Stimulated activated CD8-positive, alpha-beta memory T cell treated with anti-CD3 and anti-CD28 coated beads, Interleukin-7, amount 100 ng/mL, for 1 hour (primary cell): ENCODE measurements around the gene OR2B2.
"Not testable (repeated sequence)": the region's sequence is repeated elsewhere in the genome, so short reads cannot be mapped to it uniquely, and the experiment has no call there.

Experiments
- DNase-seq, 2 donors: peaks; one replicate each; pipeline ENCODE4 v3.0.0-alpha.2; 2020; ENCODE audit warnings: low read depth in 2 of 2

The OR2B2 gene

GRCh38 chr6:27911956-27912446 lies at the start of gene OR2B2:
TSS of gene OR2B2 (minus strand) at chr6:27912396. CDS start at chr6:27912319, 77 bp downstream.
- no peak for DNase-seq

- DNase-seq = no peak
Observed at GRCh38 chr6:27957516-27957915, 45.3 kb upstream of the OR2B2 start.

- no peak for DNase-seq
Observed at GRCh38 chr6:27956941-27957340, 44.7 kb upstream of the OR2B2 start, which contains the start of gene OR2B6. TSS of gene OR2B6 (plus strand) at chr6:27957241. CDS start at chr6:27957241, 0 bp downstream.

- no peak for DNase-seq
Observed at GRCh38 chr6:27951040-27951439, 38.8 kb upstream of the OR2B2 start.

- DNase-seq = no peak
Observed at GRCh38 chr6:27948237-27948636, 36.0 kb upstream of the OR2B2 start.

- DNase-seq = not testable (repeated sequence)
Observed at GRCh38 chr6:27943072-27943471, 30.9 kb upstream of the OR2B2 start.

GRCh38 chr6:27940766-27941165 lies 28.6 kb upstream of the OR2B2 start:
- no peak for DNase-seq

- DNase-seq = no peak
Observed at GRCh38 chr6:27931209-27931608, 19.0 kb upstream of the OR2B2 start.

- not testable (repeated sequence) for DNase-seq
Observed at GRCh38 chr6:27929930-27930329, 17.7 kb upstream of the OR2B2 start.

GRCh38 chr6:27928041-27928440 lies 15.8 kb upstream of the OR2B2 start:
- DNase-seq = not testable (repeated sequence)

- DNase-seq = no peak
Observed at GRCh38 chr6:27924179-27924578, 12.0 kb upstream of the OR2B2 start.

GRCh38 chr6:27922949-27923348 lies 10.8 kb upstream of the OR2B2 start:
- no peak for DNase-seq

- no peak for DNase-seq
Observed at GRCh38 chr6:27908017-27908416, 4.2 kb downstream of the OR2B2 start.

GRCh38 chr6:27902335-27903314 lies 9.6 kb downstream of the OR2B2 start:
- DNase-seq = peak; percentile 83 to 90

- no peak for DNase-seq
Observed at GRCh38 chr6:27901801-27902200, 10.4 kb downstream of the OR2B2 start.

GRCh38 chr6:27900197-27900596 lies 12.0 kb downstream of the OR2B2 start:
- not testable (repeated sequence) for DNase-seq

- DNase-seq = no peak
Observed at GRCh38 chr6:27899543-27899942, 12.7 kb downstream of the OR2B2 start.

- no peak for DNase-seq
Observed at GRCh38 chr6:27897580-27898206, 14.5 kb downstream of the OR2B2 start.

- no peak for DNase-seq
Observed at GRCh38 chr6:27896398-27896796, 15.8 kb downstream of the OR2B2 start.

- DNase-seq = peak in 1 of 2 donors; percentile 24
Observed at GRCh38 chr6:27894839-27895762, 17.1 kb downstream of the OR2B2 start.
